Stimulated activated CD4-positive, alpha-beta T cell treated with anti-CD3 and anti-CD28 coated beads, Interleukin-15, amount 100 ng/mL, for 1 hour (primary cell): ENCODE results near the gene ATRNL1.

Experiments used
- DNase-seq, 2 donors: peaks; one replicate each; pipeline ENCODE4 v3.0.0-alpha.2; 2020; ENCODE audit warnings: low read depth in 1 of 2, low spot score in 1 of 2

Gene ATRNL1

DNA sequence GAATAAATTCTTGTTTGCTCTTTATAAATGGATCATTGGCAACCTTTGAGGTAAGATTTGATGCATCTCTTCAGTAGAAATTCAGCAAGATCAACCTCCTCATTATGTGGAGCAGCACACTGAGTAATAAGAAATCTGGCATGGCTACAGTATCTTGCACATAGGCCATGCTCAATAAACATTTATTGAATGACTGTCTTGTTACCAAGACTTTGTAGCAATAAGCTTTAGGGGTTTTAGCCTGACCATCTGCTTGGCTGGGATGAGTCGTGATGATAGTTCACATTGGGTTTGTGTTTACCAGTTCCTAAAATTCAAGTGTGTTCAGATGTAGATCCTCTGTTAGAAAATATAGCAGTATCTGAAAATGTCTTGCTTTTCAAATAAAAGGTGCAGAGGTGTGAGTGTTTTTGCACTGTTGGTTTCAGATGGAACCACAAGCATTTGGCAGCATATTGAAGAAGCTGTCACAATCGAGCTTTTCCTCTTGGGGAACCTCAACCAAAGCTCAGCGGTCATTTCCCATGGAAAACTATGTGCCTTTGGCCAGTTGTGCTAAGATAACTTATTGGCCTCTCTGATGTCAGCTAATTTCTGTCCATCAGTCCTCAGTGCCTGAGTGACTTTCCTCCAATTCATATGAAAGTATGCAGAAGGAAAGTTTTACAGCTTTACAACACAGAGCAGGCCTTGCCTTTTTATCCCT, 737.3 kb downstream of the ATRNL1 start:
- DNase-seq: no peak

DNA sequence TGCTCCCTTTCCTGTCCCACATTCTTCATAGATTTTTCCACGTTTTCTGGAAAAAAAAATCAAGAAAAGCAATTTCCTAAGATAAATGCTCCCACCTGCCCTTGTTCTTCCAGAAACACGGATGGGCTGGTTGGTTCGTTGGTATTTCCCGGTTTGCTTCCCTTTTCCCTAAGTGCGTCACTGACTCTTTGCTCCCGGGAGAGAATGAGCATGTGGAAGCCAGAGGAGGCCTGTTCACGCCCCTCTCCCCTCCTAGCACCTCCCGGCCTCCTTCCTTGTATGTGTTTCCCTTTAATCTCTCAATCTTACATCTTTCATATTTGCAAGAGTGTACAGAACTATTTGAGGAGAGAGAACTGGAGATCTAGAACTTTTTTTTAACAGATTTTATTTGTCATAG, 737.9 kb downstream of the ATRNL1 start:
- no peak for DNase-seq

DNA sequence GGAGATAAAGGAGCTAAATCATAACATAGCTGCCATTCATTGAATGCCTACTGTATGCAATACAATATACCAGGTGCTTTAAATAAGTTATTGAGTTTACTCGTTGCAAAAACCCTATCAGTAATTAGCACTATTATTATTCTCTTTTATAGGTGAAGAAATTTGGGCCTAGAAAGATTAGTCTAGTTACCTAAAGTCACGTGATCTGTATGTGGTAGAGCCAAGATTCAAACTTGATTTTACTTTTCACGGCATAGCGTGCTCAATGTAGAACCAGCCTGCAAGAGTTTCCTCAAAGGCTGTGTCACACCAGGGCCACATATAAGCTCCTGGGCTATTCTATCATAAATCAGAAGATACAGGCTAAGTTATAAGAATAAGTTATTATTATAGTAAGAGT, 740.0 kb downstream of the ATRNL1 start:
- DNase-seq: no peak

DNA sequence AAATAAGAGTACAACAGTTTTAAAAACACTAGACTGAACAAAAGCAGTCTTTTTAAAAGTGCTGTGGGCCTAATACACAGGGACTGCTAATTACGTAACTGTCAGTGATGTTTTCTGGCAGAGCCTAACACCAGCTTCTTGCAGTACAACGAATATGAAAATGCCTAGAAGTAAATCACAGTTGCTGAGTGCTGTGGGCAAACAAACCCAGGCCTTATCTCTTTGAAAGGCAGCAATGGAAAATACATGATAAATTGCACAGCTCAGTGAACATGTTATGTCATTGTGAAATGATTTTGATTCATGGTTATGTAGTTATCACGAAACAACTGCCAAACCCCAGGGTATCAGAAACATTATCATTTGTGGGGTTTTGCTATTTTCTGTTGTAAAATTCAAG, 751.4 kb downstream of the ATRNL1 start:
- DNase-seq: no peak

DNA sequence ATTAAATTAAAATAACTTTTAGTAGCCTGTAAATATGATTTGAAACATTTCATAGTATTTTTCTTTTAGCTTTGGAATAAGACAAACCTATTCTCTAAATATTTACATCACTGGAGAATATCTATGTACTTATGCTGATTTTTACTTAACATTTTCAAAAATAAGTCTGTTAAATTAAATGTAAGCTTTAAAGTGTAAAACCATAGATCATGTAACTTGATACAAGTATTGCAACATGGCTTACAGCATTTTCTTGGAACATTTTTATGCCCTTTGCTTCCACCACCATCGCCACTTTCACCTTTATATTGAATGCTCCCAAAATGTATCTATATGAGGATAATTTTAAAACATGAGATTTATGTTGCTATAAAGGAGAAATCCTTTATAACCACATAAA, 752.8 kb downstream of the ATRNL1 start:
- DNase-seq: no peak

DNA sequence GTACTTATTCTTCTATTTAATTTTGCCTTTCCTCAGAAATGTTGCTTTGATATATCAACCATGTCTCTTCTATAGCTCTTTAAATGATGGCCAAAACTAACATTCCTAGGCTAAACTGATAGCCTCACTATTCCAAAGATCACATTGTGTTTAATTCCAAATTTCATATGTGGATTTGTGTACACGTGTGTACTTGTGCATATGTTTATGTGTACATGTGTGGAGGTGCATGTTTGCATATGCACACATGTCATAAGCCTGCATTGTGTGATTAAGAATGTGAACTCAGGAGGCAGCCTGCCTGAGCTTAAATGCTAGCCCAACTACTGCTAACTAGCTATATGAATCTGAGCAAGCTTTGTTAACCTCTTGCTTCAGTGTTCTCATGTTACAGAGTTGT, 753.4 kb downstream of the ATRNL1 start:
- no peak for DNase-seq

DNA sequence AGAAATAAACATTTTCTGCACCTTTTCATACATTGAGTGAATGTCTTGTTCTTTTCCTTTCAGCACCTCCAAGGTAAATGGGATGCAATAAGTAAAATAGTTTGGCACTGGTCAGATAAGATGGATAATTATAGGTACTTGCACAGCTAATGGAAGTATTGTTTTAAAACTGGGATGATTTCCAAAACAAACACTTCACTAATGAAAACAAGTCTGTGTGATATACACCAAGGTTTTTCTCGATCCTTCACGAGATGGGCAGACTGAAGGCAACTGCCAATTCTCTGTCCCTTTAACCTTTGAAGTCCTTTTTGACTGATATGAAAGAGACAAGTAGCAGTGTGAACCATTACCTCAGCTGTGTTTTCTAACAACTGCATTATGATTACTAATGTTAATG, 756.0 kb downstream of the ATRNL1 start:
- no peak for DNase-seq

DNA sequence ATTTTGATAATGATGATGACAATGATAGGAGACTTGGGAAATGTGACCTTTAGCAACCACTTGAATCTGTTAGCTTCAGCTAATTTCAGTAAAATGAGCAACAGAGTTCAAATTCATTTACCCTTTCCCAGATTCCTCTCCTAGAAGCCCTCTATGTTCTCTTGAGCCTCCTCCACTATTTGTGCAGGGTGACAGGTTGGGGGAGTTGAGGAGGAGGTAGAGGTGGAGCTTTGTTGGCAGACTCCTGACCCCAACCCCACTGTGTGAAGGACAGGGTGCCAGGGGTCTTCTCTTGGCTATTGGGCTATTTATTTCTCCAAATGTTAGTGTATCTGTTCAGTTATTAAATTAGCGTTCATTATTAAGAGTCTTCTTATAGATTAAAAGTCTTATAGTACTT, 757.5 kb downstream of the ATRNL1 start:
- no peak for DNase-seq

DNA sequence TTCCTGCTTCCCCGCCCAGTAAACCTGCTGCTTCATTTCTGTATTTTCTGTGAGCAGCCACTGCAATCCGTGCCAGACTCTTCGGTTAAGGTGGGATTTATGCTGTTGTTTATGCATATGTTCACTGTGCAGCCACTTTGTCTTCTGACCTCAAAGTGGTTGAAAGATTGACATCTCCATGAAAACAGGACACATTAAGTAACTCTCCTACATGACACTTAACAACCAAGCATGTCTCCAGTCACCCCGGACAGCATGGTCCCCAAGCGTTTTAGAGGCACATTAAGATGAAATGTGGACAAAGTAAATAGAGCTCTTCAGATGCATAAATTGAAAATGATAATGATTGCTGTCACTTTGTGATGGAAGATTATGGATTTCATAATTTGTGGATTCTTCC, 758.5 kb downstream of the ATRNL1 start:
- no peak for DNase-seq

DNA sequence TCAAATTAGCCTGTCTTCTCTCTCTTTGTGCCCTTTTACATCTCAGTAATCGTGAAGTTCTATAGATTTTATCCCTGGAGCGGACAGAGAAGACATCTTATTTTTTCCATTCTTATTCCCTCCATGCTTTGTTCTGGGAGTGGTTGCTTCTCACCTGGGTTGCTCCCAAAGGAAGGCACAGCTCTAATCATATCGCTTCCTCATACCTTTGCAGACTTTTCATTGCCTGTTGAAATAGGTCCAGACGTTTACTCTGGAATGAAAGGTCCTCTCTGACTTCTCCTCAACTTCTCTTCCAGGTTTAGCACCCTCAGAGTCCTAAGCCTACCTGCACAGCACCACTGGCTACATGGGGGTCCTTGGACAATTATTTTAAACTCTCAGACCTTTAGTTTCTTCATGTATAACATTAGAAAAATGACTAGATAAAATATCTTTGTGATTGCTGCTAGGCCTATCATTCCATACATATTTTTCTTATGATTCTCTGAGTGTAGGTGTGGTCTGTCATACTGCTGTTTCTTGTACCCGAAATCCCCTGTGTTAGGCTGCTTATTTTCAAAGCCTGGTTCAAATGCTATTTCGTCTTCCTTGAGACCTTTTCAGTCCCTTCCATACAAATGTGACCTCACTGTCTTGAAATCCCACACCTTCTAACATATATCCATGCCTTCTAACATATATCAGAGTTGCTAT, 761.7 kb downstream of the ATRNL1 start:
- no peak for DNase-seq

DNA sequence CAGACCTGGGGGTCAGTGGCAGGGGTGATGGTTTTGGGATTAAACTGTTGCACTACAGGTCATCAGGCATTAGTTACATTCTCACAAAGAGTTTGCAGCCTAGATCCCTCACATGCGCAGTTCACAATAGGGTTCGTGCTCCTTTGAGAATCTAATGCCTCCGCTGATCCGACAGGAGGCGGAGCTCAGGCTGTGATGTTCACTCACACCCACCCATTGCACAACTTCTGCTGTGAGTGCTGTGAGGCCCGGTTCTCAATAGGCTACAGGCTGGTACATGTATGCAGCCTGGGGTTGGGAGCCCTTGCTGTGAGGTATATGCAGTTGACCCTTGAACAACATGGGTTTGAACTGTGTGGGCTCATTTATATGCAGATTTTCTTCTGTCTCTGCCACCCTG, 763.4 kb downstream of the ATRNL1 start:
- no peak for DNase-seq

DNA sequence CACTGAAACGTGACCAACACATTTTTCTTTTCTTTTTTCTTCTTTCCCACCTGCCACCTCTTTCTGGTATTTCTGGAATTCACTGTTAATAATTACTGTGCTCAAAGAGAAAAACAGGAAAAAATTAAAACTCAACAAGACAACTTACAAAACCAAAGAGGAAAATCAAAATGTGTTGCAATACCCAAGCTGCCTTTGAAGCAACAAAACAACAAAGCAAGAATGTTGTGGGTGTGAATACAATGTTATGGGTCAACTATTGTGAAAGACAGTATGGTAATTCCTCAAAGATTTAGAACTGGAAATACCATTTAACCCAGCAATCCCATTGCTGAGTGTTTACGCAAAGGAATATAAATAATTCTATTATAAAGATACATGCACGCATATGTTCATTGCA, 764.7 kb downstream of the ATRNL1 start:
- no peak for DNase-seq

DNA sequence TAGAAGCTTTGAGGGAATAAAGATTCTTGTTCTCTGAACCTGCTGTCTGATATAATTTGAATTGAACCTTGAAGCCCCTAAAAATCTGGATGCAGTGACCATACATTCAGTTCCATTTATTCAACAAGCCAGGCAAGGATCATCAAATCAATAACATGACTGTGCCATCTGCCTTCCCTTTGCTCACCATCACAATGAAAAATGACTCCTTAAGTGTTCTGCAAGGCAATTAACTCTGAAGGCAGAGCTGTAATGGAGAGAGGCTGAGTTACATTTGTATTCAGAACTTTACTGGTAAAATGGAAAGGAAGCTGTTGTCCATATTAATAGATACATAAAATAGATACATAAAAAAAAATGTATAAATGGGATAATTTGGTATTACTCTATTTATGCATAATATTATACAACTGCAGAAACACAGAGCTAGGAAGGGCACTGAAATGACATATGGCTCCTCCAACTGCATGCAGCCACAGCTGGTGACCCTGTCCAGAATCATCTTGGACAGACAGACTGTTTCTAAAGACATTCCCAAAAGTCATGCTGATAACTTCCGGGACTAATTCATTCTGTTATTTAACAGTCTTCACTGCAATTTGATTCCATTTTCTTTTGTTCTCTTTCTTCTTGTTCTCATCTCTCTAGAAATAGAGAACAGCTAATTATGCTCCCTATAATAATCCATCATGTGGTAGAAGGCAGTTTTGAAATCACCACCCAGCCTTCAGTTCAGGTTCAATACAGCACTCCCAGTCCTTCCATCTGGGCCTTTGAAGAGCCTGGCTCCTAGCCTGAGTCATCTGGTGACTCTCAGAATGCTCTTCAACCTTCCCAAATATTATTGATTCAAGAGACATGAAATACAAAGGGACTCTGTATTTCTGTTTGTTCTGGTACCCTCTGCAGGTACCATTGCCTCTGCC, 767.3 kb downstream of the ATRNL1 start:
- no peak for DNase-seq

DNA sequence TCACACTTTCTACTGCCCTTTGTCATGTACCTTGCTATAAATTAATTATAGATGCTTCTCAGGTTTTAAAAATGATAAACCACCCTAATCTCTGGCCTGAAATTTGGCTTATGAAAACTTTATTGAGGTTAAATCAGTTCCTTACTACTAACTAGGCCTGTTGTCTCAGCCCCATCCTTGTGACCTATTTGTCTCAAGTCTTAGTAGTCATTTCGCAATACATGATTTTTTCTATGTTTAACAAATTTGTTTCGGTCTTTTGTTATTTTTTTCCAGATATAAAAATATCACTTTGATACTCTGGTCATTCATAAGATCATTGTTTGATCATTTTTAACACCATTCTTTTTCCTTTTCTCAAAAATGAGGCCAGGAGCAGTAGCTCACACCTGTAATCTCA, 768.3 kb downstream of the ATRNL1 start:
- DNase-seq: no peak

DNA sequence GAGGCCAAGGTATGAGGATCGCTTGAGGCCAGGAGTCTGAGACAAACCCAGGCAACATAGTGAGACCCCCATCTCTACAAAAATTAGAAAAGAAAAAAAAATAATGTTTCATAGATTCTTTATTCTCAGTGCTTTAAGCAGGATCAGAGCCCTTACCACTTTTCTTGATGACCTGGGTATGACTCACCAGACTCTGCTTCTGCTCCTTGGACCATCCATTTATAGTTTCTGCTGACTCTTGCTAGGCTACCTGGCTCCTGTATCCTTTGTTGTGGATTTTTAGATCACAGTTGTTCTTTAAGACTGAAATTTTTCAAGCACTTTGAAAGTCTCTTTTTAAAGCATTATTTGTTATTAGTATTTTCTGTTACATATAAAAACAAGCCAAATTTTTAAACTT, 768.7 kb downstream of the ATRNL1 start:
- no peak for DNase-seq

DNA sequence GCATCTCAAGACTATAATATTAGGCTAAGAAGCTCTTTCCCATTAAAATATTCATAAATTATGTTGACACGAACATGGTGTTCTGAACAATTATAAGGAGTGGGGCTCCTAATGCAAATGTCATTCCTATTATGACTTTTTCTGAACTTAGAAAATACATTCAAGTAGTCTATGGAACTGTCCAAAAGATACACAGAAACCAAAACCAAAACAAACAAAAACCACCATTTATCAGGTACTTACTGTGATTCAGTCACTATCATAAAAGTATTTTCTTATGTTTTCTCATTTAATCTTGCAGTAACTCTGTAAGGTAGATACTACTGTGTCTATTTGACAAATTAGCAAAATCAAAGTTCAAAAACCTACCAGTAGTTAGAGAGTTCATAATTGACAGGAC, 773.0 kb downstream of the ATRNL1 start:
- DNase-seq: no peak

DNA sequence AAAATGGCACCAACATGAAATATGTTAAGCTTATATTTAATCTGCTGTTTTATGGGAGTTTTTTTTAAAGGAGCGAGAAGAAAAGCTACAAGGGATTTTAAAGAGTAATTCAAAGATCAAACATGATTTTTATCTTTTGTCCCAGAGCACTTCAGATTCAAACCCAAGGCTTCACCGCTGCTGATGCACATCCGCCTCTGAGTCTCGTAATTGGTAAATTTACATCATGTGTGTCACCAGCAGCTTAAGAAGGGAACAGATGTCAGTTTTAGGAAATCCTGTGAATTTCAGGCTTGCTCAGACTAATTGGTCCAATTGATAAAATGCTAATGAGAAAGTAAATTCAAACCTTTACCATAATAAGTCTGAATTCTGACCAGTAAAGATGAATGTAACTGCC, 773.5 kb downstream of the ATRNL1 start:
- no peak for DNase-seq

DNA sequence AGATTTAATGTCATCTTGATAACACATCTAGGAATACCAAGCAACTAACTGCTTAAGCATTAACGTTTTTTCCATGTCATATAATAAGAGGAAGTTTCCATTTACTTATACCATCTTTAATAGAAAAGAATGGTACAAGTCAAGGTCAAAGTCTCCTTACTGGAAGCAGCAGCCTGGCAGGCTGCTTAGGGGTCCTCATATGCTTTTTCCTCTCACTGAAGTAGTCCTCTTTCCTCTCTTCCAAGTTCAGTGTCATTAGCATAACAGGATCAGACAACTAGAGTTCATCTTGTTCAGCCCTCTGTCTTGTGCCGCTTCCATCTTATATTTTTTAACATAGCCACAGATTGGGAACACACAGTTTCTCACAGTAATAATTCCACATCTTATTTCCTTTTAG, 774.1 kb downstream of the ATRNL1 start:
- no peak for DNase-seq

DNA sequence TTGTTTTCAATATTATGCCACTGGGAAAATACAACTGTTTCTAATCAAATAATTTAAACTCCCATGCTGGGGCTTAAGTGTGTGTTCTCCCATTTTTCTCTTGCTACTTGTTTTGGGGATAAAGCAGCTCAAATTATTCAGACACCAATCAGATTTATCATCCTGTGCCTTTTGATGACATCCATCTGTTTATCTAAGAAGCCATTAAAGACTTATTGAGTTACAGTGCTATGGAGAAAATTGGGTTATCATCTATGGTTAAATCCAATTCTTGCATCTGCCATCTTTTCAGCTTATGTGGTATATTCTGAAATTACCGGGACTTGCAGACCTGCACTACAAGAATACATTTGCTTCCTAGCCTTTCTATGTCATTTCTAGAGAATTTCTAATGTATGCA, 778.7 kb downstream of the ATRNL1 start:
- DNase-seq: no peak

DNA sequence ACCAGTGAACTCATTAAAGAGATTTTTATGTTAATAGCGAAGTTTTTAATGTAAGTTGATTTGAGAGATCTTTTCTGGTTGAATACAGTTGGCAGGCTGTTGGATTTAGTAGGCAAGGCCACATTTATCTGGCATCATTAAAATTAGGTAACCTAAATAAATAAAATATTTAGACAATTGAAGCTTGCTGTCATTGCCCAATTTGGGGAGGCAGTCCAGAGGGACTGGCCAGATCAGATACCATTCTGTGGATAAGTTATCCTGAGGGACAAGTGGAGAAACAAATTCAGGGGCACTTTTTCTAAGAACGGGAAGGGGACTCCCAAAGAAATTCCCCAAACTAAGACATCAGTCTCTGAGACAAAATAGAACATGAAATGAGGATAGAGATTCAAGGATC, 782.0 kb downstream of the ATRNL1 start:
- no peak for DNase-seq

DNA sequence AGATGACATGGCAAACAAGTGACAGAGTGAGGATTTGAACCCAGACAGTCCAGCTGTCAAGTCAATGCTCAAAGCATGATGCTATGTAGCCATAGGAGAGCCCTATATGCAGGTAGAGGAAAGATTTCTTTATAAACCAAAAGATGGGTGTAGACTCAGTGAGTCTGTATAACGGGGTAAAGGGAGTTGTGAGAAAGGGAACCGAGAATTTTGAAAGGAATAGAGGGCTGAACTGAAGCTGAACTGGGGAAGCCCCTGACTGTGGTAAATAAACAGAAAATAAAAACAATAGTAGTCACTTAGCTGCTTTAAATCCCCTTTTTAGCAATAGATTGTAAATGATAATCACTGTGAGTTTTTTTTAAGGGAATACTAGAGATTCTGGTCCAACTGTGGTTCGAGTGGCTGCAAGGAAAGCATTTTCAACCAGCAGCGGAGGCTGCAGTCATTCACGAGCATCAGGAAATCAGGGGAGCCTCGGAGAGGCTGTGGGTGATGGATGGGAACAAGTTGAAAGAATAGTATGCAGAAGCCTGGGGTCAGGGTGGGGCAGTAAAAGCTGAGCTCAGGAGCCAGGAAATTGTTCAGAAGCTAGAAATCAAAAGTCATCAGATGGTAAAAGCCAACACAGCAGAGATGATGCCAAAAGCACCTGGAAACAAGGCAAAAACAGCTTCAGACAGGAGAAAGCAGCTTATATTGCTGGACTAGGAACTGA, 786.4 kb downstream of the ATRNL1 start:
- DNase-seq: no peak
